ENCODE data around the gene C6orf141.

DNA sequence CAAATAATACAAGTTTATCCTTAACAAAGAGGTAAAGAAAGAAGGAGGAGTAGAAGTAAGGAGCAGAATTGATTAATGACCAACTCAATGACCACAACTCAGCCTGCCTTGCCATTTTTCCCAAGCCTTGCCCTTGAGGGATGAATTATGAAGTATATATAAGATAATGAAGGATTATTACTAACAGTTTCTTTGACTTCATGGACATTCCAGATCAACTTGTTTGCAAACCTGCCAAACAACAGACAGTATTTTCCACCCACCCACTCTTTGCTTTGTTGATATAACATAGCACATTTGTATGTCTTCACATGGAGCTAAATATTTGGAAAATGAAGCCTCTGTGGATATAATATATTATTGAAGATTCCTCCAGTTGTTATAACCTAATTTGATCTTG is 9.9 kb upstream of the C6orf141 start:
- TF ChIP-seq, protein P1, sequence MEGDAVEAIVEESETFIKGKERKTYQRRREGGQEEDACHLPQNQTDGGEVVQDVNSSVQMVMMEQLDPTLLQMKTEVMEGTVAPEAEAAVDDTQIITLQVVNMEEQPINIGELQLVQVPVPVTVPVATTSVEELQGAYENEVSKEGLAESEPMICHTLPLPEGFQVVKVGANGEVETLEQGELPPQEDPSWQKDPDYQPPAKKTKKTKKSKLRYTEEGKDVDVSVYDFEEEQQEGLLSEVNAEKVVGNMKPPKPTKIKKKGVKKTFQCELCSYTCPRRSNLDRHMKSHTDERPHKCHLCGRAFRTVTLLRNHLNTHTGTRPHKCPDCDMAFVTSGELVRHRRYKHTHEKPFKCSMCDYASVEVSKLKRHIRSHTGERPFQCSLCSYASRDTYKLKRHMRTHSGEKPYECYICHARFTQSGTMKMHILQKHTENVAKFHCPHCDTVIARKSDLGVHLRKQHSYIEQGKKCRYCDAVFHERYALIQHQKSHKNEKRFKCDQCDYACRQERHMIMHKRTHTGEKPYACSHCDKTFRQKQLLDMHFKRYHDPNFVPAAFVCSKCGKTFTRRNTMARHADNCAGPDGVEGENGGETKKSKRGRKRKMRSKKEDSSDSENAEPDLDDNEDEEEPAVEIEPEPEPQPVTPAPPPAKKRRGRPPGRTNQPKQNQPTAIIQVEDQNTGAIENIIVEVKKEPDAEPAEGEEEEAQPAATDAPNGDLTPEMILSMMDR (IDR thresholded peaks at IDR 0.05 in 2 of 3, conservative IDR thresholded peaks at IDR 0.05 in 1 of 3; ENCODE audit: control insufficient read depth in 2 of 3, extremely low read depth in 1 of 3, insufficient read depth in 1 of 3, low read depth in 3 of 3, low read length in 3 of 3), result no peak
- TF ChIP-seq, protein P2, sequence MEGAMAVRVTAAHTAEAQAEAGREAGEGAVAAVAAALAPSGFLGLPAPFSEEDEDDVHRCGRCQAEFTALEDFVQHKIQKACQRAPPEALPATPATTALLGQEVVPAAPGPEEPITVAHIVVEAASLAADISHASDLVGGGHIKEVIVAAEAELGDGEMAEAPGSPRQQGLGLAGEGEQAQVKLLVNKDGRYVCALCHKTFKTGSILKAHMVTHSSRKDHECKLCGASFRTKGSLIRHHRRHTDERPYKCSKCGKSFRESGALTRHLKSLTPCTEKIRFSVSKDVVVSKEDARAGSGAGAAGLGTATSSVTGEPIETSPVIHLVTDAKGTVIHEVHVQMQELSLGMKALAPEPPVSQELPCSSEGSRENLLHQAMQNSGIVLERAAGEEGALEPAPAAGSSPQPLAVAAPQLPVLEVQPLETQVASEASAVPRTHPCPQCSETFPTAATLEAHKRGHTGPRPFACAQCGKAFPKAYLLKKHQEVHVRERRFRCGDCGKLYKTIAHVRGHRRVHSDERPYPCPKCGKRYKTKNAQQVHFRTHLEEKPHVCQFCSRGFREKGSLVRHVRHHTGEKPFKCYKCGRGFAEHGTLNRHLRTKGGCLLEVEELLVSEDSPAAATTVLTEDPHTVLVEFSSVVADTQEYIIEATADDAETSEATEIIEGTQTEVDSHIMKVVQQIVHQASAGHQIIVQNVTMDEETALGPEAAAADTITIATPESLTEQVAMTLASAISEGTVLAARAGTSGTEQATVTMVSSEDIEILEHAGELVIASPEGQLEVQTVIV (IDR thresholded peaks at IDR 0.05; ENCODE audit: borderline replicate concordance, partially characterized antibody), result no peak
- no peak for TF ChIP-seq SREBF2 (IDR thresholded peaks at IDR 0.05; ENCODE audit: low read length)
- no peak for TF ChIP-seq EZH2 (IDR thresholded peaks at IDR 0.05; ENCODE audit: borderline replicate concordance, control insufficient read depth, low read depth, low read length)
- TF ChIP-seq TAF1 (IDR thresholded peaks at IDR 0.05; ENCODE audit: borderline replicate concordance, low read depth, low read length), result no peak
- no peak for TF ChIP-seq PAX8 (IDR thresholded peaks at IDR 0.05)
- TF ChIP-seq TARDBP (IDR thresholded peaks at IDR 0.05; ENCODE audit: borderline replicate concordance), result no peak
- TF ChIP-seq SRF (IDR thresholded peaks at IDR 0.05; ENCODE audit: low read depth in 2 of 2, low read length in 2 of 2), result no peak
- TF ChIP-seq HDAC2 (IDR thresholded peaks at IDR 0.05), result no peak
